Measurements from ENCODE around the gene MS4A3.
"Not testable (repeated sequence)": the region's sequence is repeated elsewhere in the genome, so short reads cannot be mapped to it uniquely, and the experiment has no call there.

Gene MS4A3

DNA sequence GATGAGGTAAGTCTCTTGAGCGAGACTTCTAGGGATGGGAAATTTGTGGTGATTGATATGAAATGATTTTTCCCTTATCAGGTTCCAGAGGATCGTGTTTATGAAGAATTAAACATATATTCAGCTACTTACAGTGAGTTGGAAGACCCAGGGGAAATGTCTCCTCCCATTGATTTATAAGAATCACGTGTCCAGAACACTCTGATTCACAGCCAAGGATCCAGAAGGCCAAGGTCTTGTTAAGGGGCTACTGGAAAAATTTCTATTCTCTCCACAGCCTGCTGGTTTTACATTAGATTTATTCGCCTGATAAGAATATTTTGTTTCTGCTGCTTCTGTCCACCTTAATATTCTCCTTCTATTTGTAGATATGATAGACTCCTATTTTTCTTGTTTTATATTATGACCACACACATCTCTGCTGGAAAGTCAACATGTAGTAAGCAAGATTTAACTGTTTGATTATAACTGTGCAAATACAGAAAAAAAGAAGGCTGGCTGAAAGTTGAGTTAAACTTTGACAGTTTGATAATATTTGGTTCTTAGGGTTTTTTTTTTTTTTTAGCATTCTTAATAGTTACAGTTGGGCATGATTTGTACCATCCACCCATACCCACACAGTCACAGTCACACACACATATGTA, 39.1 kb downstream of the MS4A3 start:
- DNase-seq (ENCODE audit: low spot score) = no peak

GRCh38 chr11:60097189-60097588, 40.7 kb downstream of the MS4A3 start:
- DNase-seq (ENCODE audit: low spot score) = no peak

DNA sequence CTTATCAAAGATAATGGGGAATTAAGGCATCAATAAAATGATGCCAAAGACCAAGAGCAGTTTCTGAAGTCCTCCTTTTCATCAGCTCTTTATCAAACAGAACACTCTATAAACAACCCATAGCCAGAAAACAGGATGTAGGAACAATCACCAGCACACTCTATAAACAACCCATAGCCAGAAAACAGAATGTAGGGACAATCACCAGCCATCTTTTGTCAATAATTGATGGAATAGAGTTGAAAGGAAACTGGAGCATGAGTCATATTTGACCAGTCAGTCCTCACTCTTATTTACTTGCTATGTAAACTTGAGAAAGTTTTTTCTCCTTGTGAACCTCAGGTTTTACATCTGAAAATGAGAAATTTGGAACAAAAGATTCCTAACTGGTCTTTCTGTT, 42.0 kb downstream of the MS4A3 start:
- no peak for DNase-seq (ENCODE audit: low spot score)

- DNase-seq (ENCODE audit: low spot score) = no peak
Measured at GRCh38 chr11:60100516-60100915, 44.1 kb downstream of the MS4A3 start.

DNA sequence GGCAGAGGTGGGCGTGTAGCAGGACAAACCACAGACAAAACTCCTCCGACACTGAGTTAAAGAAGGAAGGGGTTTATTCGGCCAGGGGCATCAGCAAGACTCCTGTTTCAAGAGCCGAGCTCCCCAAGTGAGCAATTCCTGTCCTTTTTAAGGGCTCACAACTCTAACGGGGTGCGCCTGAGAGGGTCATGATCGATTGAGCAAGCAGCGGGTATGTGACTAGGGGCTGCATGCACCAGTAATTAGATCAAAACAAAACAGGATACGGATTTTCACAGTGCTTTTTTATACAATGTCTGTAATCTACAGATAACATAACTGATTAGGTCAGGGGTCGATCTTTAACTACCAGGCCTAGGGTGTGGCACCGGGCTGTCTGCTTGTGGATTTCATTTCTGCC, 44.9 kb downstream of the MS4A3 start:
- not testable (repeated sequence) for DNase-seq (ENCODE audit: low spot score)

DNA sequence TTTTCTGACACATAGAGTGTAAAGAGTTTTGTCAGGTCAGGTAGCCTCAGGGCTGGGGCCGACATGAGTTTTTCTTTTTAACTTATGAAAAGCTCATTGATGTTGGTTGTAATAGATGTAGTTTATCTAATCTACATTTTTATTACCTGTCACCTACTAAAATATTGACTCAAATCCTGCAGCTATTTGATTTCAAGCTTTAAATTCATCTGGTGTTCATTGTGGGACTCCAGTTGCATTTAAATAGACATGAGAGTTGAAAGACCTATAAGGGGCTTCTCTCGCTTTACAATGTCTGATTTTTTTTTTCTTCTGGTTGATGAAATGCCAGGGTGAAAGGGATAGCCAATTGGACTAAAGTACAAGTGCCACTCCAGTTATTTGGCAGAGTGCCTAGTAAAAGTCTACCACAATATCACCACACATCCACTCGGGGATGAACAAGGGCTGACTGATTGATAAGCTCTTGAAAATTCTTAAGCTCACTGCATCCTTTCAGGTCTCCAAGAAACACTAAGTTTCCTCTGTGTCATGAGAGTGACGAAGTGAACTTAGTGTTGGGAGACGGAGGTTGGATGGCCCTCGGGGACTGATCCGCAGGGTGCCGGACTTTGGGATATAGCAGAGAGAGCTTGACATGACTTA, 48.1 kb downstream of the MS4A3 start:
- DNase-seq (ENCODE audit: low spot score) = not testable (repeated sequence)

DNA sequence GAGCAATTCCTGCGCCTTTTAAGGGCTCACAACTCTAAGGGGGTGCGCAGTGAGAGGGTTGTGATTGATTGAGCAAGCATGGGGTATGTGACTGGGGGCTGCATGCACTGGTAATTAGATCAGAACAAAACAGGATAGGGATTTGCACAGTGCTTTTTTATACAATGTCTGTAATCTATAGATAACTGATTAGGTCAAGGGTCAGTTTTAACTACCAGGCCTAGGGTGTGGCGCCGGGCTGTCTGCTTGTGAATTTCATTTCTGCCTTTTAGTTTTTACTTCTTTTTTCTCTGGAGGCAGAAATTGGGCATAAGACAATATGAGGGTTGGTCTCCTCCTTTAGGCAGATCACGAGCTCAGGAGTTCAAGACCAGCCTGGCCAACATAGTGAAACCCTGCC, 52.2 kb downstream of the MS4A3 start:
- DNase-seq (ENCODE audit: low spot score) = not testable (repeated sequence)

DNA sequence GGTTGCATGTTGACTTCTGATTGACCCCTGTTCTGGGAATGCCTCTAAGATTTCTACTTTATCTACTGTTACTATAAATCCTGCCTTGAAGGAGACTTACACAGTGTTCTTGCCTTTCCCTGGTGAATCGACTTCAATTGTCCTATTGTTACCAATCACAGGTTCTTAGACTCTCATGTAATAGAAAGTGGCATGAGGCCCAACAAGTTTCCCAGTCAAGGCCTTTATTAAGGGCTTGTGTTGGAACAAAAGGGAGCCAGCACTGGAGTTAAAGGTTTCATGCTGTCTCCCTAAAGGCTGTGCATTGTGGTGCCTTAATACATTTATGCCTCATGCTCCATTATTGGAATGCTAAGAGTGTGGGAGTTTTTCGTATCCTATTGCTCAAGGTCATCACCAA, 55.3 kb downstream of the MS4A3 start:
- DNase-seq (ENCODE audit: low spot score) = no peak

DNA sequence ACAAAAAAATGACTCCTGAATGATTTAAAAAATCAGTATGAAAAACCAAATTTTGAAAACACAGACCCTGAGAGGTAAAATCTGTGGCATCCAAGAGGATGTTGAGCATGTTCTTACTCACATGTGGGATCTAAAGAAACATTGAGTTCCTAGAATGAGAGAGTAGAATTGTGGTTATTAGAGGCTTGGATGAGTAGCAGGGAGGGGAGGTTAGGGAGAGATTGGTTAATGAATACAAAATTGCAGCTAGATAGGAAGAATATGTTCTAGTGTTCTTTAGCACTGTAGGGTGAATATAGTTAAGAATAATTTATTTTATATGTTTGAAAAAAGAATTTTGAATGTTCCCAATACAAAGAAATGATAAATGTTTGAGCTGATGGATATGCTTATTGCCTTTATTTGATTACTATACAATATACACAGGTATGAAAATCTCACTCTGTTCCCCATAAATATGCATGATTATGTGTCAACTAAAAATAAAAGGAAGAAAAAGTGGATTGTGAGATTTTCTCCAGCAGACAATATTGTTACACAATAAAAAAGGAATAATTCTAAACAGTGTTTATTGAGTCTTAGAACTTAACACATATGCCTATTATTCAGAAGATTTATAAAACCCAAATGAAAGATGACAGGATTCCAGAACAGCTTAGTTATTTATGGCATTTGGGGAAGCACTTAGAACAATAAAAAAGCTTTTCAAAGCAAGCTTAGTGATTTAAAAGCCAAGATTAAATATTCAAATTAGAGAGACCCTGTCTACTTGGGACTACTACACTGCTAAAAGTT, 60.7 kb downstream of the MS4A3 start:
- no peak for DNase-seq (ENCODE audit: low spot score)

GRCh38 chr11:60118338-60118737, 61.9 kb downstream of the MS4A3 start:
- DNase-seq (ENCODE audit: low spot score) = no peak

DNA sequence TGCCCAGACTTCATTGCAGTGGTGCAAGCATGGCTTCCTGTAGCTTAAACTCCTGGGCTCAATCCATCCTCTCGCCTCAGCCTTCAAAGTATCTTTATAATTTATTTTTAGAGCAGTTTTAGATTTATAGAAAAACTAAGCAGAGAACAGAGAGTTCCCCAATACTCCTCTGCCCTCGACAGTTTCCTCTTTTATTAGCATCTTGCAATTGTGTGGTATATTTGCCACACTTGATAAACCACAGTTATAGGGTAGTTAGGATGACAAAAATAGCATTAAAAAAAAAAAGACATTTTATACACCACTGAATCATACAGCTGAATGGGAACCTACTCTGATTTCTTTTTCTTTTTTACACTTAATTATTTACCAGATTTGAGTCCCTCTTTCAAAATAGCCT, 63.2 kb downstream of the MS4A3 start:
- no peak for DNase-seq (ENCODE audit: low spot score)
